ENCODE data around the gene MTERF4.

The MTERF4 gene

GRCh38 chr2:241071677-241072111, 30.4 kb downstream of the MTERF4 start:
- no peak for DNase-seq (ENCODE audit: low read depth)
- TF ChIP-seq CTCF (conservative IDR thresholded peaks at IDR 0.05; ENCODE audit: low read length) = no peak
- H3K4me3 ChIP-seq (ENCODE audit: low read length) = no peak overlapping the region

- H3K4me3 ChIP-seq (ENCODE audit: low read length) = no peak overlapping the region
- no peak for TF ChIP-seq CTCF (conservative IDR thresholded peaks at IDR 0.05; ENCODE audit: low read length)
- no peak for DNase-seq (ENCODE audit: low read depth)
Measured at GRCh38 chr2:241070811-241071676, 31.0 kb downstream of the MTERF4 start.

GRCh38 chr2:241070361-241070760, 31.7 kb downstream of the MTERF4 start:
- TF ChIP-seq CTCF (conservative IDR thresholded peaks at IDR 0.05; ENCODE audit: low read length) = no peak
- no peak for DNase-seq (ENCODE audit: low read depth)
- no peak overlapping the region for H3K4me3 ChIP-seq (ENCODE audit: low read length)

- TF ChIP-seq CTCF (conservative IDR thresholded peaks at IDR 0.05; ENCODE audit: low read length) = no peak
- no peak overlapping the region for H3K4me3 ChIP-seq (ENCODE audit: low read length)
- DNase-seq (ENCODE audit: low read depth) = no peak
Measured at GRCh38 chr2:241069821-241070281, 32.2 kb downstream of the MTERF4 start.

- no peak for TF ChIP-seq CTCF (conservative IDR thresholded peaks at IDR 0.05; ENCODE audit: low read length)
- no peak overlapping the region for H3K4me3 ChIP-seq (ENCODE audit: low read length)
Measured at GRCh38 chr2:241068942-241069810, 32.9 kb downstream of the MTERF4 start.

GRCh38 chr2:241068136-241068941, 33.7 kb downstream of the MTERF4 start:
- H3K4me3 ChIP-seq (ENCODE audit: low read length) = no peak overlapping the region
- TF ChIP-seq CTCF (conservative IDR thresholded peaks at IDR 0.05; ENCODE audit: low read length) = no peak
- no peak for DNase-seq (ENCODE audit: low read depth)

More at GRCh38 chr2:241068942-241069810, 32.9 kb downstream of the MTERF4 start:
- no peak for DNase-seq (ENCODE audit: low read depth)

Data from AG10803 (cell line).